ENCODE measurements around the gene SAMD4A.

SAMD4A gene

DNA sequence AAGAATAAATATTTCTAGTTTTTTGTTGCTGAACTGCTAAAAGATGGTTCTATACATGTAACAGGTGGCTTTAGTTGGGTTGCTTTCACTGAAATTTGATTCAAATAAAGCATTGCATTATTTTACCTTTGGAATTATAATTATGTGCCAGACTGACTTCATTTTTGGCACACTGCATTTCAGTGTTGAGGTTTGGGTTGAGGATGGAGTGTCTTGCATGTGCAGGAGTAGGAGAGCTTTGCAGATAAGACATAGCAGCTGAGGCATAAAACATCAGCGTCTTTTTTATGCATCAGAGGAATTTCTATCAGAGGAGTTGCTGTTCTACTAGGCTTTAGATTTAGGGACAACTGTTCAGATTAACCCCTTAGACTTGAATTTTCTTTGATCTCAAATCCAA lies 17.2 kb downstream of the SAMD4A start:
- TF ChIP-seq, protein P1, sequence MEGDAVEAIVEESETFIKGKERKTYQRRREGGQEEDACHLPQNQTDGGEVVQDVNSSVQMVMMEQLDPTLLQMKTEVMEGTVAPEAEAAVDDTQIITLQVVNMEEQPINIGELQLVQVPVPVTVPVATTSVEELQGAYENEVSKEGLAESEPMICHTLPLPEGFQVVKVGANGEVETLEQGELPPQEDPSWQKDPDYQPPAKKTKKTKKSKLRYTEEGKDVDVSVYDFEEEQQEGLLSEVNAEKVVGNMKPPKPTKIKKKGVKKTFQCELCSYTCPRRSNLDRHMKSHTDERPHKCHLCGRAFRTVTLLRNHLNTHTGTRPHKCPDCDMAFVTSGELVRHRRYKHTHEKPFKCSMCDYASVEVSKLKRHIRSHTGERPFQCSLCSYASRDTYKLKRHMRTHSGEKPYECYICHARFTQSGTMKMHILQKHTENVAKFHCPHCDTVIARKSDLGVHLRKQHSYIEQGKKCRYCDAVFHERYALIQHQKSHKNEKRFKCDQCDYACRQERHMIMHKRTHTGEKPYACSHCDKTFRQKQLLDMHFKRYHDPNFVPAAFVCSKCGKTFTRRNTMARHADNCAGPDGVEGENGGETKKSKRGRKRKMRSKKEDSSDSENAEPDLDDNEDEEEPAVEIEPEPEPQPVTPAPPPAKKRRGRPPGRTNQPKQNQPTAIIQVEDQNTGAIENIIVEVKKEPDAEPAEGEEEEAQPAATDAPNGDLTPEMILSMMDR (IDR thresholded peaks at IDR 0.05; ENCODE audit: low read depth, low read length): no peak
- no peak for DNase-seq (ENCODE audit: extremely low read depth, low read depth)

DNA sequence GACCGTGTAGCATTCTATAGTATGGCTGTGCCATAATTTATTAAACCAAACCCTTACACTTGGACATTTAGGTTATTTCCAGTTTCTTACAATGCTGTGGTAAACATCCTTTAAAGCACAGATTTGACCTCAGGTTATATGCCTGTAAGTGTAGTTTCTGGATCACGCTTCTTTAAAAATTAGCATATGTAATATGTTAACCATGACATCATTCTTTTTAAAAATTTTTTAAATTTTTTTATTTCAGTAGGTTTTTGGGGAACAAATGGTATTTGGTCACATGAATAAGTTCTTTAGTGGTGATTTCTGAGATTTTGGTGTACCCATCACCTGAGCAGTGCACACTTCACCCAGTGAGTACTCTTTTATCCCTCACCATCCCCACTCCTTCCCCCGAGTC lies 18.3 kb downstream of the SAMD4A start:
- no peak for DNase-seq (ENCODE audit: extremely low read depth, low read depth)

DNA sequence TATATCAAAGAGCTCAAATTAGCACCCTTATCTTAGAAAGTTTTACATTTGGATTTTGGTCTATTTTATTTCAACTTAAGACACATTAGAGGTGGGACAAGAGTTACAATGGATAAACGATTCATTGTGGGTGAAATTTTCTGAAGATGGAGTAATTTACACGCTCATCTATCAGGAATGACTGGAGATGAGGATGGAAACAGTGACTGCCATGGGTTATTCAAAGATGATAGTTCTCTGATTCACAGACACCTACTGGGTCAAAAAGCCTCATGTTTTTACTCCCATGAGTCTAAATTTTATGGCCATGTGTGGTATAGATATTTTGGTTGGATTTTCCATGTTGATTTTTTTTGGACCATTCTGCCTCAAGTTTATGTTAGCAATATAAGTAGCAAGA lies 22.1 kb downstream of the SAMD4A start:
- TF ChIP-seq, protein P1 (IDR thresholded peaks at IDR 0.05; ENCODE audit: low read depth, low read length): no peak
- DNase-seq (ENCODE audit: extremely low read depth, low read depth): no peak

More for the DNA sequence above, 18.3 kb downstream of the SAMD4A start:
- TF ChIP-seq, protein P1 (IDR thresholded peaks at IDR 0.05; ENCODE audit: low read depth, low read length): no peak

DNA sequence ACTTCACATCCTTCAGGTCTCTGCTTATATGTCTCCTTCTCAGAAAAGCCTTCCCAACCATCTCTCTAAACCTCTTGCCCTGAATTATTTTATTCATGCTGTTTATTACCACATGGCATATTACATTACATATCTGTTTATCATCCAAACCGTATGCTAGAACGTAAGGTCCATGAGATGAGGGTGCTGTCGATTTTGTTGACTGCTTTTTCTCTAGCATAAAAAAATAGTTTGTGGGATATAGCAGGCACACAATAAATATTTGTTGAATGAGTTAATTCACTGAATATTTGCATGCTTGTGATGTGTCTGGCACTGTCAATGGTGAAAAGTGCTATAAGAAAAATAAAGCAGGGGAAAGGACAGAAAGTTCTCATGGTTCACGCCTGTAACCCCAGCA lies 22.9 kb downstream of the SAMD4A start:
- TF ChIP-seq, protein P1 (IDR thresholded peaks at IDR 0.05; ENCODE audit: low read depth, low read length): no peak
- no peak for DNase-seq (ENCODE audit: extremely low read depth, low read depth)

DNA sequence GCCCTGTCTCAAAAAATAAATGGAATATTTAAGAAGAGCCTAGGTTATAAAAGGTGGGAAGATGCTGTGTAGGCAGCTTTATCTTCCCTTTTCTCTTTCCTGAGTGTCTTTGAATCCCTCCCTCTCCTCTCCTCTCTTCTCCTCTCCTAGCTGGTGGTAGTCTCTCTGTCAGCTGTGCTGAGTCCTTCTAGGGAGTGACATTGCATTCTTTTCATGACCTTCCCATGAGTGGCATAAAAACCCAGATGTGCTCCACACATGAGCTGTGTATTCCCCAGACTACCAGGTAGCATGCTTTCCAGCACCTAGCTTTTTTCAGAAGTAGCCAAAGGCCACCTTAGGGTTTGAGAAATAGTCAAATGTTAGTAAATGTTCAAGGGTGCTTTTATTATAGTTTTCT lies 23.6 kb downstream of the SAMD4A start:
- DNase-seq (ENCODE audit: extremely low read depth, low read depth): no peak
- TF ChIP-seq, protein P1 (IDR thresholded peaks at IDR 0.05; ENCODE audit: low read depth, low read length): no peak

DNA sequence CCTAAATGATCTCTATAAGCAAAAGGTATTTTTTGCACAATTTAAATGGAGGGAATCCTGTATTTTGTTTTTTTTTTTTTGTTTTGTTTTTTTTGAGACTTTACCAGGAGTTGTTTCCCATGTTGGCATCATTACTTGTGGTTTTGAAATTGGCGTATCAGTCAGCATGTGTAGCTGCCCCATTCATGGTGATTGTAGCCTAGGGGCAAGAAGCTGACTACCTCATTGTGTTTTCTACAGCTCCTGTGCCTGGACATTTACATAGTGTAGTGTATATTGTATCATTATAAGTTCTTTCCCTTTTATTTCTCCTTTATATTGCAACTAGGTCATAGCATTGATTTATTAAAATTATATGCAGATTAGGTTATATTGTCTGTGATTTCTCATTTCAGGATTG lies 24.5 kb downstream of the SAMD4A start:
- no peak for DNase-seq (ENCODE audit: extremely low read depth, low read depth)
- TF ChIP-seq, protein P1 (IDR thresholded peaks at IDR 0.05; ENCODE audit: low read depth, low read length): no peak

DNA sequence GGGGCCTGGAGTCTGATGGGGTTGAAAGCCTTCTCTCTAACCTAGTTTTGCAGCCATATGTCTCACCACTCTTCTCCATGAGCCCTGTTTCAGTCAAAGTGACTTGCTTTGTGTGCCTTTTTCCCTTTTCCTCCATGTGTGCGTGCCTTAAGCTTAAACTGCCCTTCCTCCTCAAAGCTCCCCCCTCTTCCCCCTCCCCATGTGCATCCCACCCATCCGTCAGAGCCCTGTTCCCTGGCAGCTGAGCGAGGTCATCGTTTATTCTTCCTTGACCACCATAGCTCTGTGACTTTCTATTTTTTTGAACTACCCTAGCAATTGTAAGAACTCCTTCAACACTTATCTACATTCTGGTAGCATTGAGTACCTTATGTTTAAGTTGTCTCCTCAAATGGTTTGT lies 24.9 kb downstream of the SAMD4A start:
- no peak for DNase-seq (ENCODE audit: extremely low read depth, low read depth)
- TF ChIP-seq, protein P1 (IDR thresholded peaks at IDR 0.05; ENCODE audit: low read depth, low read length): no peak
